Activated CD4-positive, alpha-beta T cell treated with anti-CD3 and anti-CD28 coated beads for 4 hours (primary cell): ENCODE data around the gene IFT74.
A peak's percentile ranks its signal among the peaks of the same experiment; 100 is the strongest.

Source experiments
- DNase-seq, 2 donors: peaks; one replicate each; pipeline ENCODE4 v3.0.0-alpha.2; 2020

Gene IFT74

GRCh38 chr9:26975728-26976707 is 19.8 kb downstream of the IFT74 start:
- DNase-seq, result peak; percentile 3 to 9

- DNase-seq, result no peak
These were observed 27.1 kb downstream of the IFT74 start for GRCh38 chr9:26983340-26983739.

DNA sequence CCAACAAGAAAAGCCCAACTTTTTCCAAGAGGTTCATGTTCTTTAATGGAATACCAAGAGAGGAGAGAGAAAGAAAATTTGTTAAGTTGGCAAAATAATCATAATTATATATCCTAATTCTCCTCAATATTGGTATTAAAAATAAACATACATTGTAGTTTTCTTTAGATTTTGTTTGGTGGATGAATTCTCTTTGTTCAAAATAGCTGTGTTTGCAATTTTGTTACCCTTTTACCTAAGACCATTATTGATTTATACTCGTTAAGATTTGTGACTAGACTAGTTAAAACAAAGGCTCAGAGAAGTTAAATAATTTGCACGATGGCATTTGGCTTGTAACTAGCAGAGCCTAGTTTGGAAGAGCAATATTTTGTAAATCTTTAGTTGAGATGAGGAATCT is 39.6 kb downstream of the IFT74 start:
- no peak for DNase-seq

DNA sequence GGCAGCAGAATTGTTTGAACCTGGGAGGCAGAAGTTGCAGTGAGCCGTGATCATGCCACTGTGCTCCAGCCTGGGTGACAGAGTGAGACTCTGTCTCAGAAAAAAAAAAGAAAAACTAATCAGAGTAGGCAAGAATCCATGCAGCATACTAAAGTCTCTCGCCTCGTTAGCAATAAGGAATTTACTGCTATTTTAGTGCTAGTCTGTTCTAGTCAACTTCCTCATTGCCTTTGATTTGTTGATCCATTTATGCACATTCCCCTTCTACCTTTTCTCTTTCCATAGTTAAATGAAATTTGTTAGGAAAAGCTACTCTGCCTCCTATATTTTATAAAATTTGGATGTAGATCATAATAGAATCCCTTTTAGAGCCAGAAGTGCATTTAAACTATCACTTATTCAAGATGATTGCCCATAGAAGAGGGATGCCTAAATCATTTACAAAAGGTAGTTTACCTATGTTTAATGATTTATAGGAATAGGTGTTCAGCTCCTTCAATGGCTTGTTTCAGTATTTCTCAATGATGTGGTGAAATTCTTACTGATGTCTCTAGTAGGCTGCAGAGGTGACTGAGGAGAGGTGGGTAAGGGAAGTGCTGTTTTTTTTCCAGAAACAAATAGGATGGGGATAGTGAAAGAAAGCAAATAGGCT is 47.3 kb downstream of the IFT74 start:
- no peak for DNase-seq

DNA sequence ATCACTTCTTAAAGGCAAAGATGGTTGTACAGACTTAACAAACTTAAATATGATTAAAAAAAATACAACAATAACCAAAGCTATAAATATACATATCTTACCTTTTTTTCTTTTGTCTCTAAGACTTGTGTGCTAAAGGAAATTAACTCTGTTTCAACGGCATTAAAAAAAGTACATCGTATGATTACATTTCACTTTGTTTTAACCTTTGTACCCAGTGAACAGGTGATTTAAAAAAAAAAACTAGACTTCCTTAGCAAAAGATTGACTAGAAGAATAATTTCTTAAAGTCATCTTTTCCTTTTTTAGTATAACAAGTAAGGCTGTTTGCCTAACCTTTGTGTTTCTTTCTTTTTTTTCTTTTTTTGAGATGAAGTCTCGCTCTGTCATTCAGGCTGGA is 49.3 kb downstream of the IFT74 start, which contains the start of gene LRRC19:
Gene LRRC19 (minus strand): TSS at position 182 of the 400 bp plus-strand sequence. CDS start 5,978 bp downstream, outside the sequence.
- no peak for DNase-seq

DNA sequence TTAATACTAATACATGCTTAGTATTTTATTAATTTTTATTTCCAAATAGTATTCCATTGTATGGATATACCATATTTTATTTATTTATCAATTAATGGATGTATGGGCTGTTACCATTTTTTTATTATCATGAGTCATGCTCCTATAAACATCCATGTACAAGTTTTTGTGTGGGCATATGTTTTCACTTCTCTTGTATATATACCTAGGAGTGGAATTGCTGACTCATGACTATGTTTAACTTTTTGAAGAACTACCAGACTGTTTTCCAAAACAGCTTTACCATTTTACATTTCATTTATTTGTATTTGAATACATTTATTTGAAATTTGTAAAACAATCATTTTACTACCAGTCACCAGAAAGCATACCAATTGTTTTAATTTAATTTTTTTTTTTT is 63.4 kb downstream of the IFT74 start:
- no peak for DNase-seq

- no peak for DNase-seq
These were observed 66.7 kb downstream of the IFT74 start for GRCh38 chr9:27022920-27023319.

- DNase-seq, result no peak
These were observed 73.0 kb downstream of the IFT74 start for GRCh38 chr9:27029186-27029585.

DNA sequence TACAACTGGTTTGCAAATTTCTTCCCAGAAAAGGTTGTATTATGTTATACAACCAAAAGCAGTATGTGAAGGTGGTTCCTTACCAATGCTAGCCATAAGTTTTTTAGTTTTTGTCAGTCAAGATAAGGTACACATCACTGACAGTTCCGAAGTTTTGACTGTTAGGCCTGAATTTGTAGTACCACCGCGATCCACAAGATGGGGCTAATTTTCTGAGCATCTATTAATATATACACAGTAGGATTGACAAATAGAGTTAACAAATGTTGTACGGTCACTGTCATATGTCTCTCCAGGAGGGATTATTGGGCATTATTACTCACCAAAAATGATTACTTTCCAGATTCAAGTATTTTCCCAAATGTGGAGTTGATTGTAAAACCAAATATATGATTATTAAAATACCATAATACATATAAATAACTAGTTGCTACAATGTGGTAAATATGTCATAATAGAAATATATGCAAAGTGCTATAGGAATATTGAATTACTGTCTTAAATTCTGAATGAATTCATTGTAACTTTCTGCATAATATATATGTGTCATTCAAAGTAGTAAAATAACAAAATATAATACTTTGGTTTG is 77.7 kb downstream of the IFT74 start:
- peak in 1 of 2 donors; percentile 57 for DNase-seq

DNA sequence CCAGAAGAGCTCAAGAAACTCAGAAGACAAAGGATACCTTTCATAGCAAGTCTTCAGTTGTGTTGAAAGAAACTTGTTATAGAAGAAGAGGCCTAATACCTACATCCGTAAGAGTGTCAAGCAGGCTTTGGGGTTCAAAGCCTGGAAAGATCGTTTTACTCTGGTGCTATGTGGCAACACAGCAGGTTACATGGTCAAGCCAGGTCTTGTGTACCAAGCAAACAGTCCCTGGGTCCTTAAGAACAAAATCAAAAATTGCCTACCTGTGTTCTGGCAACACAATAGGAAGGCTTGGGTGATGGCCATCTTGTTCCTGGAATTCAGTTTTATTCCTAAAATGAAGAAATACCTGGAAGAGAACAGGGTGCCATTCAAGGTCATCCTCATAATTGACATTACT is 81.3 kb downstream of the IFT74 start:
- no peak for DNase-seq

- no peak for DNase-seq
These were observed 85.5 kb downstream of the IFT74 start for GRCh38 chr9:27041746-27042145.

- no peak for DNase-seq
These were observed 86.3 kb downstream of the IFT74 start for GRCh38 chr9:27042476-27042875.

DNA sequence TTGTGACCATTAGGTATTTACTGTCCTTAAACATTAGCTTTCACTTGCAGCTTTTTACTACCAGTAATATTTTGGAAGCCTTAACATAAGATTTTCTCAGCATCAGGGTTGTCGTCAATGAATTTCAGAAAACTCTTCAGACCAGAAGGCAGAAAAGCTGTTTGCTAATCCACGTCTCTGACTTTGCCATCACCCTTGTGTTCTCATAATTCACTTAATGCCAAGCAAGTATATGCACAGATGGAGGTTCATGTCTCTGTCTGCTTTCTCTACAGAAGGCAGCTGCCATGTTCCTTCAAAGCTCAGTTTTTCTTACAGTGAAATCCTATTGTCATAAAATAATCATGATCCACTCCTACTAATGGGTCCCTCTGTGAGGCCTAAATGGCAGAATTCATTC is 87.0 kb downstream of the IFT74 start:
- DNase-seq, result no peak

- DNase-seq, result no peak
These were observed 90.9 kb downstream of the IFT74 start for GRCh38 chr9:27047136-27047535.

- DNase-seq, result no peak
These were observed 97.3 kb downstream of the IFT74 start for GRCh38 chr9:27053369-27054022.

- no peak for DNase-seq
These were observed 97.9 kb downstream of the IFT74 start for GRCh38 chr9:27054125-27054524.

GRCh38 chr9:27054841-27055240 is 98.6 kb downstream of the IFT74 start:
- no peak for DNase-seq

GRCh38 chr9:27059412-27059811 is 103.2 kb downstream of the IFT74 start:
- no peak for DNase-seq

DNA sequence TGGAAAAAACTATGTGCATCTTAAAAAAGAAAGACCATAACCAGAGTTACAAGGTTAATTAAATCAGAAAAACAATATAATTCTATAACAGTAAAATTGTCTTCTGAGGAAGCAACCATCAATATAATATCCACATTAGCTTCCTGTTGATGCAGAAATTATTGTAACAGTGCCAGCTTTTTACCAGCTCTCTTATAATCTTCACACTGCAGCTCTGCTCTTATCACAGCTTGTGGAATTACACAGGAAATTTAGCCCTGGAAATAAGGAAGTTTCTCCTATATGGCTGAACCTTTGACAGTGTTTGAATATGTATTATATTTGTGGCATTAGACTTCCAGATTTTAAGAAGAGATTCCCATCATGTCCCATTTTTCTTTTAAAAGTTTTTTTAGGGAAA is 103.7 kb downstream of the IFT74 start:
- DNase-seq, result no peak

DNA sequence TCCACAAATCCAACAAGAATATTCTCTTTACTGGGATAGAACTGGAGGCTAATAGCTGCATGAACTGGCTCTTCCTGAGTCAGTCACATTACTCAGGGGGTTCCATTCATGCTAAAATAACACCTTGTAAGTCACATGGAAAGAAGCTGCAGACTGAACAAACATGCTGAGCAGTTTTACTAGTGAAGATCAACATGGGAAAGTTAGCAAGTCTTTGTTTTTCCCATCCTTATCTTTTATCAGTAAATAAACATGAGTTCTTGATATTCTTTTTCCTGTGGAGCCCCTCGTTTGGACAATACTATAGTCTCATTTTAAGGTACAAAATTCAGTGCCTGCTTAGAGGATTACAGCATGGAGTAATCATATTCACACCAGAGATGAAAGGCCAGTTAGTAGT is 109.1 kb downstream of the IFT74 start:
- no peak for DNase-seq

GRCh38 chr9:27073841-27074728 is 117.9 kb downstream of the IFT74 start:
- no peak for DNase-seq

- DNase-seq, result no peak
These were observed 122.5 kb downstream of the IFT74 start for GRCh38 chr9:27078685-27079084.
